Measurements from ENCODE around the gene DBNL.

DBNL gene

GRCh38 chr7:44101303-44101965 is 56.9 kb downstream of the DBNL start:
- no peak for DNase-seq

GRCh38 chr7:44101966-44102845 is 57.7 kb downstream of the DBNL start:
- DNase-seq: no peak

GRCh38 chr7:44102846-44103565 is 58.5 kb downstream of the DBNL start:
- no peak for DNase-seq

GRCh38 chr7:44103566-44103922 is 59.0 kb downstream of the DBNL start:
- no peak for DNase-seq

- DNase-seq: no peak
Observed at GRCh38 chr7:44103923-44104859, 59.7 kb downstream of the DBNL start, which contains the start of gene AEBP1. AEBP1 (plus strand) TSS chr7:44104345; CDS start chr7:44104666, 321 bp downstream.

GRCh38 chr7:44104860-44105771 is 60.6 kb downstream of the DBNL start:
- DNase-seq: no peak

GRCh38 chr7:44105832-44106231 is 61.3 kb downstream of the DBNL start:
- no peak for DNase-seq

- no peak for DNase-seq
Observed at GRCh38 chr7:44106311-44107065, 62.0 kb downstream of the DBNL start.

GRCh38 chr7:44107116-44107960 is 62.8 kb downstream of the DBNL start:
- no peak for DNase-seq

- DNase-seq: no peak
Observed at GRCh38 chr7:44107961-44108767, 63.7 kb downstream of the DBNL start.

GRCh38 chr7:44108768-44109750 is 64.6 kb downstream of the DBNL start:
- DNase-seq: no peak

GRCh38 chr7:44109991-44110390 is 65.5 kb downstream of the DBNL start:
- no peak for DNase-seq

- DNase-seq: no peak
Observed at GRCh38 chr7:44110719-44111635, 66.5 kb downstream of the DBNL start.
